Colon (tissue), 2 donors: ENCODE measurements around the gene MAML2.

Experiments used
- FAIRE-seq: peaks from 2 replicates; lab custom pipeline; 2012; peaks lifted over from hg19 to GRCh38; lab: Jason Lieb, UNC
- donor health status: control.
- donor health status: control.

MAML2 gene

DNA sequence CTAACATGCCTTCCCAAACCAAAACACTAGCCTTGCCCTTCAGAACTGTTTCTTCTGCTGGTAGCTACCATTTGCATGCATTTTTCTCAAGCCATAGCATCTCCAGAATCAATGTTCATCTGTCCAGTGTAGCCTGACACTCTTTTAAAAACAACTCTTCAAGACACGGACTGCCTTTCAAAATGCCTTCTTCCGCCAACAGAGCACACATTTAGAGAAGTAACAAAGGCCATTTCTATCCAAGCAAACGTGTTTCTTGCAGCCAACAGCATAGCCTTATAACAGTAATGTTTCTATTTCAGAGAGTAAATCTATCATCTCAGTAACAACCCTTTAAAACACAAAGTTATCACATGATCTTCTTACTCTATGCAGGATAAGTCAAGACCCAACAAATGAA, 275.8 kb downstream of the MAML2 start:
- FAIRE-seq: no peak

DNA sequence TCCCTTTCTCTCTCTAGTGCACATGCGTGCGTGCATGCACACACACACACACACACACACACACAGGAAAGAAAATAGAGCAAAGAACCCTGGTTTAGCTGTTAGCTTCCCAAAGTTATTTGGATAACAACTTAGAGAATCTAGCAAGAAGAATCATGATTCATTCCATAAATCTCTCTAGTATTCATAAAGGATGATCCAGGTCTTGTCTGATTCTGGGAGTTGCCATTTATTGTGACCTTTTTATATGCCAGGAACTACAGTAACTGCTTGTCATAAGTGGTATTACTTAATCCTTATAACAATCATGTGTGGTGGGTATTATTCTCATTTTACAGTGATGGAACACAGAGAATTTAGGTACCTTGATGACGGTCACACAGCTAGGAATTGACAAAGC, 277.6 kb downstream of the MAML2 start:
- FAIRE-seq: no peak

DNA sequence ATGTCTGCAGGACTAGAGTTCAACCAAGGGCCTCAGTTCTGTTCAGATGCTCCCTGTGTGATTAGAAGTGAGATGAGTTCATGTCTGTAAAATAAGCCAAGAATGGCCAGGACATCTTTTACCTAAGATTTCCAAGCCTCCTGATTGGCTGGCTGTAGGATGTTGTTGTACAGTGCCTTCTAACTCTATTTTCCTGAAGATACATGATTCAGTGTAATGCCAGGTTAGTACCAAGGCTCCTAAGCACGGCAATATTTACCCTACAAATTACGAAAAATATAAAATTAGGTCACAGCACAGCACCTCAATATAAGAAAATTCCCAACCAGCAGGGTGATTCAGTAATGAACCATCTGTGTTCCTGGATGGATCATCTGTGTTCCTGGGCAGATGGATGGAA, 279.1 kb downstream of the MAML2 start:
- no peak for FAIRE-seq

DNA sequence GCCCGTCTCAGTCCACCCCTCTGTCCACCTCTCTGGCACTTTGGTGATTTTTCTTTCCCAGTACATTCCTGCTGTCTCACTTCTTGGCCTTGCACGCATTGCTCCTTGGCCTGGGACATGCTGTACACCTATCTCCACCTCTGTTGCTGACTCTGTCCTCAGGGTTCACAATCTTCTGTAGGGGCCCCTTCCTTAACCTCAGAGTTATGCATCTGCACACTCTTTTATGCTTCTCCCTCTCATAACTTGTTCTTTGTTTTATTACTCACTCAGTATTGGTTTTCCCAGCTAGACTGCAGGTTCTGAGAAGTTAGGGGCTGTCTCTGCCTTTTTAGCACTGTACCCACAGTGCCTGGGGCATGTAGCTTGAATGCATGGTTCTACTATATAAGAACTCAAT, 279.9 kb downstream of the MAML2 start:
- FAIRE-seq: no peak

DNA sequence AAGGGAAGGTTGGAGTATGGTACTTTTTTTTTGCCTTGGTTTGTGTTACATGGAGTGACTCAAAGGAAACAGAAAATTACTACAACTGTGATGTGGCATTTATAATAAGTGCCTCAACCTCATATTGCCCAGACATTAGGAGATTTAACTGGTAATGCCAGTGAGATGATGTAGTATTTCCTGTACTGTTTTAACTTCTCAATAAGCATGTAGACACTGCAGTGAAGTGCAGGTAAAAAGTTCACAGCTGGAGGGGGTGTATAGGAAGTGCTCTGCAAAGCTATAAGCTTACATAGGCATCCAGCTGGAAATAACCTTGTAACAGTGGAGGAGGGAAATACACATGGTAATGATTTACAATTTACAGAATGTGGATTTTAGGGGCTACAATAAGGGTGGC, 280.9 kb downstream of the MAML2 start:
- FAIRE-seq: no peak

DNA sequence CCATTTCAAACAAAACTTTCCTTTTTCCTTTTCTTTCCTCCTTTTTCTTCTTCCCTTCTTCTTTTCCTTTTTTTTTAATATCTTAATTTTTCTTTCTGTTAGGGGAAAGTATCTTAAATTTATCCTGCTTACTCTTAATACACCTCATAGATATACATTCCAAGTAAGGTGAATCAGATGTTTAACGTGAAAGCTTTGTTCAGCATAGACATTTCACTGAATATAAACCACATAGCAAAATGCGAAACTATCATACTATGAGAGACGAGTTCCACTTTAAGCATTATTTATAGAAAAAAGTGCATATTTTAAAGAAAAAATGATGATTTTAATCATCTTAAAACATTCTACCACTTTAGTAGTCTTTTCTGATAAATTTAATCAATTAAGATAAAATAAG, 281.3 kb downstream of the MAML2 start:
- no peak for FAIRE-seq

DNA sequence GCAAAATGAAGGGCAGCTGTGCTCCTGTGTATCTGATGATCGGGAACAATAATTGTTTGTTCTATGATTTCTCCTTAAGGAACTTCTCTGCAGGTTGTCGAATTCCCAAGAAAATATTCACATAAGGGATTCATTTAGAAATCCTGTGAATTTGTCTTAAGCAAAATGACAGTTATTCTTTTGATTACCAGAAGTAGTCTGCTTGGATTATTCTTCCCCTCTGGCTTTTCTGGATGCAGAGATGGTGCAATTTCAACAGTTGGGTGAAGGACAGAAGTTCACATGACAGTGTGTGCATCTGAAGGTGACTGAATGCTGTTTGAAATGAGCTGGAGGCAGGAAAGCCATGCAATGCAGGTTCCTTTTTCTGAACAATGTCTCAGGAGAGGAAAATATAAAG, 281.9 kb downstream of the MAML2 start:
- FAIRE-seq: no peak

DNA sequence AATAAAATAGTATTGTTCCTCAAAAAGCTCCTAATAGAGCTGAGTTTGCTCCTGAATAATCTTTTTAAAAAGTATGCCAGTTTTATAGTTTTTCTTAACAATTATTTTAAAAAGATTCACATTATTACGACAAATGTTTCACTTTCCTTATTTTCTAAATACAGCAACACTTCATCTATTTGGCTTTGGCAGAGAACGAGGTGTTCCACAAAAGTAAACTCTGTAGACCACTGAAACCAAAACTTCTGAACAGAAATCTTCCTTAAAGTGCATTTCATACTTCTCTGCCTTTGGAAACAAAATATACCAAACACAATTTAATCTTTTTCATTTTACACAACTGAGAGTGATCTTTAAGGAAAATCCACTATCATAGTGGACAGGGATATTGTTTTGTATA, 285.5 kb downstream of the MAML2 start:
- FAIRE-seq: no peak

DNA sequence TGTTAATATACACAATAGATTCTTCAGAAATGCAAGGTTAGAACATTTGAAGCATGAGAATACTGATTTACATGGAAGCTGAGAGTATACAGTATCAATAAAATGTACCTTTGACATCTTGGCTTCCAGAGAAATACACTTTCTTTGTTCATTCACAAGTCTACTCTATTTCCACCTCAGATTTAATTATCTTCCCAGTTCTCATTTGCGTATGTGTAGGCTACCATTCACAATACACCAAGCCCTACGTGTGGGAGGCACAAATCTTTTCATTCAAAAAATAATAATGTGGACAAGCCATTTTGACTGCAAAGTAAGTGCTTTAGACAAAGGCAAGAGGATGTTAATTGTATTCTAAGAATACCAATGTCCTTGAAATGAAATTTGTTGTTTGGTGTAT, 286.4 kb downstream of the MAML2 start:
- FAIRE-seq: no peak

DNA sequence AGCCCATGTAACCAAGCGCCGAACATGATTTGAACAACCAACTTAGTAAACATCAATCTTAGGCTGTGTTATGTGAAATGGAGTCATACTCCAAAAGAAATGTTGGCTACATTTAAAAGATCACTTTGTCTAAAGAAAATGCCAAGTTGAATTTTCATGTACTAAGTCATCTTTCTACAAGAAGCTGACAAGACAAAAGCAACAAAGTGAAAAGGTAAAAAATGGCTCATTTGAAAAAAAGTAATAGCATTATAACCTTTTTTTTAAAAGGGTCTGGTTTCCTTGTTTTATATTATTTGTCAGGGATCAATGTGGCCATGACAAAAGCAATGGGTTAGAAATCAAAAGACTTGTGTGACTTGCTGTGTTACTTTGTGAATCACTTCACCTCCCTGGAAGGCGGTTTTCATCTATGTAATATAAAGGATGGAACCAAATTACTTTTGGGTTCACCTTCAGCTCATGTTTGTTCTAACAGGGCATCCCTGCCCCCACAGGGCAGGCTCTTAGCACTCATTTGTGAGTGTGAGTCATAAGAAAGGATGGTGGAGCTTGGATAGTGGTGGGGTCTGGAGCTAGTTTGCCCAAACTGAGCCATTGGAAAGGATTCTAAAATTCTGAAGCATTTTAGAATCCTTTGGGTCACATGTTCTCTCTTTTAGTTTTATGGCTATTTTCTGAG, 287.1 kb downstream of the MAML2 start:
- FAIRE-seq: no peak

DNA sequence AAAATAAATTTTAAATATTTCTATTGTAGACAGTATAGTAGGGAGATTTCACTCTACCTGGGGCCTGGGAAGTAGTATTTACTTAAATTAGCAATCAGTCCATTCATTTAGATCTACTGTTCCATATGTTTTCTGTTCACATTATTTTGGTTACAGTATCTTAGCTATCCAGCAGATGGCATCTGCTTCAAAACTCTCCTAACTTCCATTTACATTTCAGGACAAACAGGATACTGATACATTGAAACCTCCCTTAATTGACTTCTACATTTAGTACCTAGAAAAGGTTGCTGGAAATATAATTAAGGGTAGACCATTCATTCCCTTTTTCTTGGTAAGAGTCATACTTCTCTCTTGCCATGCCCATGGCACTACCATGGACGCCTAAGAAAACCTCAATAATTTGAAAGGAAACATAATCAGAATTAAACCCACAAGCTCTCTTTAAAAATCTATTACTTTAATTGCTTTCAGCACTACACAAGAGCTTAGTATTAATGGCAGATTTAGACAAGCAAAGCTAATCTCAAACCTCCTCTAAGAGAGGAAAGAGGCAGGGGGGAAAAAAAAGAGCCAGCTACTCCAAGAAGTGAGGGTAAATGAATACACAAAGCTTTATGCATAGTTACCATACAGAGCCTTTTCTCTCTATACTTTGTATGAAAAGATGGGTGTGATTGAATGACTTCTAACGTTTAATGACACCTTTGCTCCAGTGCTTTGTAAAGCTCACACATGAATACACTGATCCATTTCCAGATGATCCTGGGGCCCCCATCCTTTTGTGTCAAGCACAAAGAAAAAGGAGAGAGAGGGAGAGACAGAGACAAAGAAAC, 287.9 kb downstream of the MAML2 start:
- FAIRE-seq: no peak

DNA sequence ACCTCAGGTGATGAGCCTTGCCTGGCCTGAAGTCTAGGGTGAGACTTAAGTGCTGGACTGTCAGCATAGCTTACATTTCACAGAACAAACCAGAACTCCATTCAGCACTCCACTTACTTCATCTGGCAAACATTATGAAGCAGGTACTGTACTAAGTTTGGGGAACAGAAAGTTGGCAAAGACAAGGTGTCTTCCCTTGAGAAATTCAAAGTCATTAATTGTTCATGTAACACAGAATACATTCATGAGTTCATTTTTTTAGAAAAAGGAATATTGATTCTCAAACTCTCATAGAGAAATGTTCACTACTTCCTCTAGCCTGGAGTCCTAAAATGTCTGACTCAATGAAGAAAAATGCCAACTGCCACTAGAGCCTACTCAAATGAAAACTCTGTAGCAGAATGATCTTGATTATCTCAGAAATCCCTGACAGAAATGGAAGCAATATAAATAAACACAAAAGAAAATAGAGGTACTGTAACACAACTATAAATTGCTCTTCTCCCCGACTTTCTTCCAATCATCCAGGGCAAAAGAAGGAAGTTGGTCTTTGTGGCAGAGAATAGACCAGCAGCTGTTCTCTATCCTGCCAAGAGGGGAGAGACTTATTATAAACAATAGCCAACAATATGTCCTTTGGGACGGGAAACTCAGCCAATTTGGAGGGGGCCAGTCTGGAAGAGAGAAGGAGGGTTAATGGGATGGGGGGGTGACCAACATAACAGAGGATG, 289.9 kb downstream of the MAML2 start:
- FAIRE-seq: no peak

DNA sequence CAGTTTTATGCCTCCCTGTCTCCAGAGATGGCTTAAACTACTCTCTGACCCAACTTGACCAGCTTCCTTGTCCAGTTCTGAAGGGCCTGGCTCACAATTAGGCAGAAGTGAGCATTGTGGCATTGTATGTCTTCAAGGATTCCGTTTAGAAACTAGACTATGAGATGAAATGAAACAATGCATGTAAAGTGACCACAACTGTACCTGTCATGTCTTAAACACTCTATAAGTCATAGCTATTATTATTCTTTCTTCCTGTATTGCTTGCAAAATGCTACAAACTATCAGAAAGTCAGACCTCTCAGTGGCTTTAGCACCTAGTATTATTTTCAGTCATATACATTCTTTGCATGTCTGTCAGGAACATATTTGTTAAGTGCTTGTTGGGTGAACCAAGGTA, 291.2 kb downstream of the MAML2 start:
- FAIRE-seq: no peak

DNA sequence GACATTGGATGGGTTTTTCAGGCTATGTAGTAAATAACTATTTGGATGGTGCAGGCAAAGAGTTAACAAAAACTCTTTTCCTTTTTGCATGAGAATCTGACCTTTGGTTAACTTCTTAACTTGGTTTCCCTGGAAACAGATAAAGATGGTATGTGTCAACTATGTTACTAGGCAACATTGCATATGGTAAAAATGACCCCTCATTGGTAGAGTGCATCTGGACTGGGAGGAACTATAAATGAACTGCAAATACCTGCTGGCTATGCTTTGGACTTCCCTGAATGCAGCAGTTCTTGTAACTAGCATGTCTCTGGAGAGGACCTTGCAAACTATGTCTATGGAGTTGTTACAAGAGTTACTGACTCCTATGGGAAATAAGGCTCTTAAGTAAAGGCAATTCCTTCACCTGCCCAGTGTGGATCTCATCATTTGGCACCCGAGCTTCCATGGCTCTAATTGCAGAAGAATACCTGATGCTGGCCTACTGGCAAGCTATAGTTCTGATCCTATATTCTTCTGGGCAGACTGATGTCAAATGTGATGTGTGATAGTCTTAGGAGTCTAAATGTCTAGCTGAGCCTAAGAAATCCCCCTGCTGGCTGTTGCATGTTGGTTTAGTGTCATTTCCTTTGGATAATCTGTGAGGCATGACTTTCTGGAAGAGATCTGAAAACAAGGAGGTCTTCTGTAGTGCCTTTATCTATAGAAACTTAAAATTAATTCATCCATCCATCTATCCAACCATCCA, 292.4 kb downstream of the MAML2 start:
- FAIRE-seq: no peak

DNA sequence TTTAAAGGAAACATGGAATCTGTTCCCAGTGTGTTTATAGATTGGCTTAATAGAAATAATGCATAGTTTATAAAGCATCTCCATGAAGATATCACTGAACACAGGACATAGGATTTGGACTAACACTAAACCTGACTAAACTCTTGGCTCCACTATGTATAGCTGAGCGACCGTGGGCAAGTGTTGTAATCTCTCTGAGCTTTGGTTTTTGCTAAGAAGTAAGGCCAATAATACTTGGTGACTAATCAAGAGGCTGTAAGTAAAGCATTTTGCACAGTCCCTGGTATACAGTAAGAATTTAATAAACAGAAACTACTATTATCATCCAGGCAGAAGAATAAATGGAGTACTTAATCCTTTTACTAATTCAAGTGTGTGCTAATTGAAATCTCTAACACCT, 293.6 kb downstream of the MAML2 start:
- no peak for FAIRE-seq

DNA sequence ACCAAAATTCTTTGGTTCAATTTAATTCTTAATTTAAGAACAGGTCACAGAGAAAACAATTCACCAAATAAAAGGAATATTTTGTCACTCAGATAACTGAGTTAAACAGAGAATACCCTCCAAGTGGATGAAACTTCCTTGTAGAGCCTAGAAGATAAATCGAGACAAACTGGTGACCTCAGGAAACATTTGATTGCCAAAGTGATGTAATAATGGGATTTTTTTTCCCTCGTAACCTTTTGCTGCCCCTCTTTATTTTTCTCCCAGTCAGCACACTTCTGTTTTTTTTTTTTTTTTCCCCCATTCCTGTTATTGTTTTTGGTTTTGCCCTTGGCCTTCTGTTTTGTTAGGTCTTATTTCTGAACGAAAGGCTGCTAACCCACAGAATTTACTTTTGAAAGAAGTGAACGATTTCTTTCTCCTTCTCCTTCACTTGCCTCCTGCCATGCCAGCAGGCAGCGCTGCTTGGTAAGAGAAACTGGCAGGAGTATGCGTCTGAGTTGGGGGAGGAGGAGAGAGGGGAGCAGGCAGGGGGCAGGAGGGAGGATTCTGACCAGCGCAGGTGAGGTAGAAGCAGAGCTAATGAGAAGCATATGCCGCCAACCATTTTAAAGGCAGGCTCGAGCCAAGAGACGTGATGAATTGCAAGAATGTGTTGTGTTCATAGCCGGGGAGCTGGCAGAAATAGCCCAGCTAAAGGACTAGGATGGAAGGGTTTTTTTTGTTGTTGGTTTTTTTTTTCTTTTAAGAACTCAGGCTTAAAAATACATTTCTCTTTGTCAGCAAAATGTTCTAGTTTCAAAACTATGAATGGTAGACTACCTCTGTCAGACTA, 297.2 kb downstream of the MAML2 start:
- no peak for FAIRE-seq

DNA sequence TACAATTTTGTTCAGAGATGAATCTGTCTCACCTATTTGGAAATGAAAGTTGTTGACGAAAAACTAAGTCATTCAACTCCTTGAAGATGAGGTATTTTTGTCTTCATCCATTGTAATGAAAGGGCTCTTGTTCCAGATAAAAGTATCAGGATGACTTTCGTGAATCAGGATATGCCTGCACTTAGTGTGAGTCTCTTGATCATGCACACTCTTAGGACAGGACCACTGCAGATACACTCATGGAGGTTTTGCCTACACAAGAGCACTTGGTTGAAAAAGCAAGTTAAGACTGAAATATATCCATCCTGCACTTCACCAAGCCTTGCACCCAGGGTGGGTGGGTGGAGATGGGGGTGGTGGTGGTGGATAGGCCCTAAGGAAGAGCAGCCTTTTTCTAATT, 298.2 kb downstream of the MAML2 start:
- FAIRE-seq: no peak

DNA sequence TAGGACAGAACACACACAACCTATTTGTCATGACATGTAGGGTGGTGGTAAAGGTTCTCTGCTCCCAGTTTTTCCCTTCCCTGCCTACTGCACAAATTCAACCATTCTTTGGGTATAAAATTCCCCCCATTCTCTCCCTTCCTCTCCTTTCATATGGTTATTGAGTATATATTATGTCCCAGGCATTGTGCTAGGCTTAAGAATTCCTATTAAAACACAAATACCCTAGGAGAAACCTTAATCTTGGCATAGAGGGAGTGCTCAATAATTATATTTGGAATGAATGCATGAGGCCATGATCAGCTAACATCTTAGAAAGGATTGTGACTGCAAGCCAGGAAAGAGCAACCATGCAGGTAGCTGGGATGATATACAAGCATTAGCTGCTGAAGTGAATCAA, 298.7 kb downstream of the MAML2 start:
- FAIRE-seq: no peak

DNA sequence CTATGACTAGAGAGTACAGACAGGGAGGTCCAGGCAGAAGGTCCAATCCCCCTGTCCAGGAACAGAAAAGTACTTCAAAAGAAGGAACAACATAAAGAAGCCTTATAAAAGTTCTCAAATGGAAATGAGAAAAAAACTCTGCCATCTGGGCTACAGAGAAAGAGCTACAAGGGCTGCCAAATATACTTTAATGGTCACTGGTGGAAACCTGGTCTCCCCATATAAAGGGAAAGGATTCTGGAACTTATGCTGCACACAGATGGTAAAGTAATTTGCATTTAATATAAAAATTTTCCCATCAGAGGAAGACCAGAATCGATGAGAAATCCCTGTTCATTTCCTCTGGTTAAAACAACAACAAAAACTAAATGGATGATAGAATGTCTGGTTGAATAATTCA, 299.7 kb downstream of the MAML2 start:
- FAIRE-seq: no peak

DNA sequence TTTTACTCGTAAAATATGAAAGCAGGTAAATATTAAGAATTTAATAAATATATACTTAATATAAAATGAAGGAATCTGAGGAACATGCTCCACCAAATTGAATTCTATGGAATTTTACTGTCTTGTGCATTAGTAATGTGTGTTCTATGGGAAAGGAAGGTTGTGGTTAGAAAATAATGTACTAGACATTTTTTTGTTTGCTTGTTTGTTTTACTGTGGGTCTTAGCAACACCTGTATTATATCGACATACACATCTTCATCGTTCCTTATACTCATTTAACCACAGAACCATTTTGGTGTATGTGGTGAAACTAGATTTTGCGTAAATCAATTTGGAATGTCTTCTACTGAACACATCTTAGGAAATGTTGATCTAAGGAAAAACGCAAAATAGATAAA, 304.9 kb downstream of the MAML2 start:
- no peak for FAIRE-seq

DNA sequence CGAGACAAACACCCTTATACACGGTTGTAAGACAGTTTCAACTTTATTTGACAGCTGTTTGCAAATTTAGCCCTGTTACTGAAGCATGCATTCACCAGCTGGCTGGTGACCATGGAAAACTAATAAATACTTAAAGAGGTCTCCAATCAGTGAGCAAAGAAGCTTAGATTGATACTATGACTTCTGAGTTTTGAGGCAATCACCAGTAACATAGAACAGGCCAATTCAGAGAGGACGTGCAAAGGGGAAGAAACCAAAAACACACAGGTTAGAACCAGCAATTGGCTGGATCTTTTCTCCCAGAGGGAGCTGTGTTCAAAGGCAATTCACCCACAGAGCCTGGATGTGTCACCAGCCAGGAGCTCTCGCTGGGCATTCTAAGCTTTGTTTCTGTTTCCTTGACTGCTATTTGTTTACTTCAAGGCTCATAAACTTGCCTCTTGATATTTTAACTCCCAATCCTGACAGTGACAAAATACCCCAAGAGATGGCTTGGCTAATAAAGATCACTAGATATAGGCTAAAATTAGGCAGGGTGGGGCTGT, 305.5 kb downstream of the MAML2 start:
- no peak for FAIRE-seq
